T-helper 2 cell (primary cell): ENCODE measurements around the gene BROX.

Experiments
- DNase-seq, 5 experiments: peaks; one replicate each; pipeline versions ENCODE4 v3.0.0 to v3.0.0-alpha.2; 2012 to 2022

BROX gene

DNA sequence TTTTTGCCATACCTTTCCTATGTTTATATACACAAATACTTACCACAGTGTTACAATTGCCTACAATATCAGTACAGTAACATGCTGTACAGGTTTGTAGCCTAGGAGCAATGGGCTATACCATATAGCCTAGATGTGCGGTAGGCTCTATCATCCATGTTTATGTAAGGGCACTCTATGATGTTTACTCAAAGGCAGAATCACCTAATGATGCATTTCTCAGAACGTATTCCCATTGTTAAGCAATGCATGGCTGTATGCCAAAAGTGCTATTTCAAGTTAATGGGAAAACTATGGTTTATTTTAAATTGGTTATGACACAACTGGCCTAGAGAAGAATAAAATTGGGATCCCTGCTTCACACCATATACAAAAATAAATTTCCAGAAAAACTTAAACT, 65.6 kb downstream of the BROX start:
- no peak for DNase-seq

DNA sequence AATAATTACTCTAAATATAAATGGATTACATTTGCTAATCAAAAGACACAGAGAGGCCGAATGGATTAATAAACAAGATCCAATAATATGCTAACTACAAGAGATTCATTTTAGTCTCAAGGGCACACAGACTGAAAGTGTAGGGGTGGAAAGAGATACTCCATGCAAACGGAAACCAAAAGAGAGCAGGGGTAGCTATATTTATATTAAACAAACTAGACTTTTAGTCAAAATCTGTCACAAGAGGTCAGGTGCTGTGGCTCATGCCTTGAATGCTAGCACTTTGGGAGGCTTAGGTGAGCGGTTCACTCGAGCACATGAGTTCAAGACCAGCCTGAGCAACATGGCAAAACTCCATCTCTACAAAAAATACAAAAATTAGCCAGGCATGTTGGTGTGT, 68.9 kb downstream of the BROX start:
- no peak for DNase-seq

DNA sequence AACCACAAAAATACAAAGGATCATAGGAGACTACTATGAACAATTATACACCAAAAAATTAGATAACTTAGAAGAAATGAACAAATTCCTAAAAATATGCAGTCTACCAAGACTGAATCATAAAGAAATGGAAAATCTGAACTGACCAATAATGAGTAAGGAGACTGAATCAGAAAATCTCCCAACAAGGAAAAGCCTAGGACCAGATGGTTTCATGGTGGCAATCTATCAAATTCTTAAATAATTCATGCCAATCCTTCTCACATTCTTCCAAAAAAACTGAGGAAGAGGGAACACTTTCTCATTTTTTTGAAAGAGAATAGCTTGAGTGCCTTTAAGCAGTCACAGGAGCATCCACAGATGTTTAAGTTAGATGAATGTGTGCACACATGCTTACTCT, 70.7 kb downstream of the BROX start:
- no peak for DNase-seq

DNA sequence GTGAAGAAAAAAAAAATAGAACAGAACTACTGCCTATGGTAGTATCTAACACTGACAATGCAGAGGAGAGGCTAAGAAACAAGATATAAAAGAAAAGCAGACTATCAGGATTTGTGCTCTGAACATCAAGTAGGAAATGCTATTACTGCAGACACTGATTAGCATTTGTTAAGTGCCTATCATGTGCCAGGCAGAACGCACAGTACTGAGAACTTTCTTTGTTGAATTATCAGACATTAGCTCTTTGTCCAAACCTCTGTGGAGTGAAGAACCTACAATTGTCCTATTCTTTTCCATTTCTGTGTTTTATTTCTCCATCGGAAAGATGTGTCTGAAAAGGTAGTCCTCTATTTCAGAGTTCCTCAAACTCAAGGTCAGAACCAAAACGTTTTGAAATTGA, 72.0 kb downstream of the BROX start:
- no peak for DNase-seq
